K562 (cell line): ENCODE data around the gene MAPT. TPM values are rescaled to one million over a fixed set of nuclear protein-coding genes. Genes with fewer than 3 reads are reported as not detected.
A peak's percentile ranks its signal among the peaks of the same experiment; 100 is the strongest.

Experiments
- ARID3B ChIP-seq: fragments of 250-450 bp; sonication (Bioruptor Pico); IDR thresholded peaks from 2 replicates; pipeline ENCODE4 v1.4.0; 2020; ENCODE audit warnings: borderline replicate concordance
- CBFA2T3 ChIP-seq: fragments of 450-650 bp; IDR thresholded peaks from 2 replicates; pipeline ENCODE4 v1.6.1; 2017
- CHD7 ChIP-seq: fragments of 200-600 bp; sonication (generic); IDR thresholded peaks from one replicate; pipeline ENCODE4 v1.6.1; 2012; ENCODE audit warnings: mild to moderate bottlenecking, low read depth, low read length, inconsistent platforms
- GABPB2 ChIP-seq: fragments of 250-450 bp; sonication (Bioruptor Pico); conservative IDR thresholded peaks from 2 replicates; pipeline ENCODE4 v1.5.1; 2021; ENCODE audit warnings: mild to moderate bottlenecking
- LCOR ChIP-seq: sonication (generic); formaldehyde crosslinking; IDR thresholded peaks from 2 replicates; pipeline ENCODE4 v1.8.0; 2022; ENCODE audit warnings: mild to moderate bottlenecking, missing genetic modification reagents
- MEF2A ChIP-seq: IDR thresholded peaks from 2 replicates; pipeline ENCODE4 v1.6.1; 2011; ENCODE audit warnings: low read depth, mild to moderate bottlenecking, low read length, moderate library complexity; ENCODE audit not compliant: control insufficient read depth
- NFIC ChIP-seq: fragments of 450-650 bp; IDR thresholded peaks from 2 replicates; pipeline ENCODE4 v1.6.1; 2017; ENCODE audit warnings: mild to moderate bottlenecking, inconsistent platforms
- PHF8 ChIP-seq: fragments of 200-600 bp; sonication (generic); IDR thresholded peaks from 2 replicates; pipeline ENCODE4 v1.6.1; 2012; ENCODE audit warnings: mixed run types, mild to moderate bottlenecking, inconsistent platforms, low read length, moderate library complexity, borderline replicate concordance
- RB1 ChIP-seq: fragments of 450-650 bp; IDR thresholded peaks from 2 replicates; pipeline ENCODE4 v1.6.1; 2017; ENCODE audit warnings: low read depth, mild to moderate bottlenecking
- SMARCC2 ChIP-seq: fragments of 450-650 bp; IDR thresholded peaks from 2 replicates; pipeline ENCODE4 v1.6.1; 2017; ENCODE audit warnings: antibody characterized with exemption, moderate library complexity, mild to moderate bottlenecking, low read depth
- TEAD4 ChIP-seq, 2 experiments: sonication (generic) in 1 of 2; formaldehyde crosslinking in 1 of 2; IDR thresholded peaks; 2 replicates each; pipeline versions ENCODE4 v1.6.1 to v1.8.0; 2012 to 2022; ENCODE audit warnings: borderline replicate concordance in 1 of 2, inconsistent platforms in 1 of 2, low read length in 1 of 2, mild to moderate bottlenecking in 1 of 2, missing genetic modification reagents in 1 of 2
- TRIM25 ChIP-seq: fragments of 450-650 bp; IDR thresholded peaks from 2 replicates; pipeline ENCODE4 v1.7.0; 2016; ENCODE audit warnings: borderline replicate concordance
- ZEB2 ChIP-seq: fragments of 450-650 bp; IDR thresholded peaks from 2 replicates; pipeline ENCODE4 v1.6.1; 2016
- polyA plus RNA-seq, 8 experiments: library from polyadenylated mRNA; depleted of rRNA in 4 of 8; stranded (reverse) in 5 of 8; unstranded in 3 of 8; fragments of >200 nt; fragmentation: Nextera tagmentation in 2 of 8; fragmentation: Illumina TruSeq in 1 of 8; extraction: Ambion mirVana in 2 of 8; extraction: Trizol in 1 of 8; gene quantifications; 2 replicates each; pipeline versions ENCODE4 v1.2.1 to v1.2.3, GENCODE V29; 2011 to 2014; ENCODE audit warnings: inconsistent platforms in 1 of 8, missing spikeins in 1 of 8
- total RNA-seq, 7 experiments: library from RNA; depleted of rRNA in 6 of 7; stranded (reverse); fragments of >200 nt in 6 of 7; fragmentation: Illumina TruSeq in 2 of 7; extraction: Trizol in 2 of 7; gene quantifications; 2 replicates each; pipeline versions ENCODE4 v1.2.1 to v1.2.3, GENCODE V29; 2011 to 2021; ENCODE audit warnings: low replicate concordance in 1 of 7

The MAPT gene
- total and polyA plus RNA-seq, 9 of the 15 experiments (the other 6 are each of a cell fraction or from before 2014, with no cell fraction given) = 0.04 to 1.1 (median 0.36) TPM

- no peak for TF ChIP-seq CHD7
- no peak for TF ChIP-seq ZEB2
- no peak for TF ChIP-seq PHF8
- TF ChIP-seq NFIC = peak; percentile 52; the same call in 1 of the 2 replicates
- no peak for TF ChIP-seq TRIM25
- TF ChIP-seq MEF2A = 0 out of 2 replicates have a peak, but pooled peaks have one; percentile 8
- no peak for TF ChIP-seq CBFA2T3
- peak; percentile 43 for TF ChIP-seq TEAD4 (IDR thresholded peaks at IDR 0.05; ENCODE audit: low read length)
- no peak for TF ChIP-seq TEAD4 (CRISPR knock-in tag; IDR thresholded peaks at IDR 0.05; ENCODE audit: borderline replicate concordance)
- TF ChIP-seq RB1 = peak; percentile 48; the same call in 1 of the 2 replicates
- TF ChIP-seq ARID3B (CRISPR knock-in tag) = no peak
- TF ChIP-seq SMARCC2 = no peak
- TF ChIP-seq LCOR (CRISPR knock-in tag) = no peak
- no peak for TF ChIP-seq GABPB2 (CRISPR knock-in tag)
Measured at GRCh38 chr17:46044286-46044928, 150.1 kb downstream of the MAPT start (continued).
